GM10248 (cell line): ENCODE measurements around the gene SLC25A29.

Experiments used
- CTCF ChIA-PET: fragments of 300-600 bp; sonication (Branson Sonifier 250); formaldehyde crosslinking; extraction: SDS; loops from one replicate; lab custom pipeline; 2021; ENCODE audit warnings: antibody characterized with exemption; lab: Yijun Ruan, JAX
- POLR2A ChIA-PET: fragments of 350-650 bp; sonication (Branson Sonifier 250); formaldehyde crosslinking; extraction: SDS; loops from one replicate; lab custom pipeline; 2020; ENCODE audit warnings: antibody characterized with exemption; lab: Yijun Ruan, JAX
- DNase-seq: peaks from one replicate; pipeline ENCODE4 v3.0.0; 2012; ENCODE audit errors: extremely low spot score
- CTCF ChIP-seq: IDR thresholded peaks from 2 replicates; pipeline ENCODE4 v1.5.1; 2012; ENCODE audit warnings: mild to moderate bottlenecking, low read depth; ENCODE audit errors: extremely low read depth, missing control alignments, control extremely low read depth

Gene SLC25A29

GRCh38 chr14:100292776-100293461 lies 13.3 kb downstream of the SLC25A29 start:
- no peak for TF ChIP-seq CTCF
- ChIA-PET CTCF (interaction anchor here (1.5 to 9.7 kb wide), 2 partner anchors 8 to 85 kb away, joined by 3 to 121 read pairs; no protein-coding TSS in a partner anchor), POLR2A (no interaction called here)
- DNase-seq, result no peak

GRCh38 chr14:100292301-100292775 lies 13.9 kb downstream of the SLC25A29 start:
- ChIA-PET CTCF (interaction anchor here (1.5 to 9.7 kb wide), 2 partner anchors 7 to 85 kb away, joined by 3 to 121 read pairs; no protein-coding TSS in a partner anchor), POLR2A (no interaction called here)
- no peak for TF ChIP-seq CTCF
- DNase-seq, result no peak

- ChIA-PET POLR2A (no interaction called here), CTCF (interaction anchor here (2.5 kb wide), 1 partner anchor 86 kb away, joined by 8 read pairs; no protein-coding TSS in a partner anchor)
- DNase-seq, result no peak
These were observed 14.8 kb downstream of the SLC25A29 start for GRCh38 chr14:100291305-100292075.

GRCh38 chr14:100290607-100291304 lies 15.5 kb downstream of the SLC25A29 start:
- no peak for TF ChIP-seq CTCF
- no peak for DNase-seq
- CTCF ChIA-PET, result interaction anchor here (0.6 to 2.5 kb wide), 4 partner anchors 12 to 92 kb away, joined by 3 to 8 read pairs (median 3); no protein-coding TSS in a partner anchor
- POLR2A ChIA-PET, result no interaction called here

More at GRCh38 chr14:100291305-100292075, 14.8 kb downstream of the SLC25A29 start:
- TF ChIP-seq CTCF, result no peak

GRCh38 chr14:100289916-100290606 lies 16.2 kb downstream of the SLC25A29 start:
- ChIA-PET CTCF (interaction anchor here (0.6 to 2.5 kb wide), 4 partner anchors 11 to 93 kb away, joined by 3 to 8 read pairs (median 3); no protein-coding TSS in a partner anchor), POLR2A (no interaction called here)
- DNase-seq, result peak; percentile 22
- TF ChIP-seq CTCF, result no peak
